ENCODE data around the gene TMEM132C. TPM values are rescaled to one million over a fixed set of nuclear protein-coding genes. Genes with fewer than 3 reads are reported as not detected.
A peak's percentile ranks its signal among the peaks of the same experiment; 100 is the strongest.

TMEM132C gene
- total RNA-seq, 8 experiments from 2014 or later: 0.21 to 21.1 (median 2.3) TPM; not detected in 1

- 18 to 94% (median 49%) methylated on average over 1 to 6 of the region's 9 CpGs; no CpG with 5 or more reads in 3 of the 10 experiments for WGBS, 10 experiments
- in situ Hi-C loops (cut with MboI; ENCODE audit: low pct_unique_long_range_greater_than_20kb in 2 of 9, low sequenced_read_pairs in 9 of 9, unreplicated experiment in 9 of 9): no loop called here
- H3K4me3 ChIP-seq: no peak overlapping the region
- H3K27ac ChIP-seq: no peak overlapping the region
- H3K4me1 ChIP-seq (replicated peaks in 1 of 2): no peaks in the 10 kb centered on the region
- no peak for ATAC-seq (replicated peaks in 6 of 8)
Observed at GRCh38 chr12:128627659-128628058, 360.7 kb downstream of the TMEM132C start.

GRCh38 chr12:128629979-128630378, 363.0 kb downstream of the TMEM132C start:
- 0 to 100% (median 23%) methylated on average over 1 to 3 of the region's 4 CpGs; no CpG with 5 or more reads in 6 of the 10 experiments for WGBS, 10 experiments
- no peak for ATAC-seq (replicated peaks in 6 of 8)
- no peaks in the 10 kb centered on the region for H3K4me1 ChIP-seq (replicated peaks in 1 of 2)
- H3K4me3 ChIP-seq: no peak overlapping the region
- no peak overlapping the region for H3K27ac ChIP-seq
- in situ Hi-C loops (cut with MboI; ENCODE audit: low pct_unique_long_range_greater_than_20kb in 2 of 9, low sequenced_read_pairs in 9 of 9, unreplicated experiment in 9 of 9): no loop called here

GRCh38 chr12:128637642-128638606, 371.0 kb downstream of the TMEM132C start:
- WGBS, 10 experiments: 0 to 100% (median 19%) methylated on average over 1 to 7 of the region's 7 CpGs
- no peak for ATAC-seq (replicated peaks in 6 of 8)
- in situ Hi-C loops (cut with MboI; ENCODE audit: low pct_unique_long_range_greater_than_20kb in 2 of 9, low sequenced_read_pairs in 9 of 9, unreplicated experiment in 9 of 9): no loop called here

GRCh38 chr12:128639089-128639488, 372.1 kb downstream of the TMEM132C start:
- no peak for ATAC-seq (replicated peaks in 6 of 8)

More at GRCh38 chr12:128637642-128638606, 371.0 kb downstream of the TMEM132C start:
- Histone ChIP-seq H3K4me1 (replicated peaks in 1 of 2) (no peaks in the 10 kb centered on the region), H3K4me3 (no peak overlapping the region), H3K27ac (no peak overlapping the region)

GRCh38 chr12:128643155-128643554, 376.2 kb downstream of the TMEM132C start:
- H3K27ac ChIP-seq: no peak overlapping the region
- no peaks in the 10 kb centered on the region for H3K4me1 ChIP-seq (replicated peaks in 1 of 2)
- in situ Hi-C loops (cut with MboI; ENCODE audit: low pct_unique_long_range_greater_than_20kb in 2 of 9, low sequenced_read_pairs in 9 of 9, unreplicated experiment in 9 of 9): no loop called here
- H3K4me3 ChIP-seq: no peak overlapping the region
- ATAC-seq (replicated peaks in 6 of 8): peak in 1 of 8 experiments; percentile 24
- 7 to 83% (median 64%) methylated on average over 5 to 11 of the region's 12 CpGs; no CpG with 5 or more reads in 3 of the 10 experiments for WGBS, 10 experiments

More at GRCh38 chr12:128639089-128639488, 372.1 kb downstream of the TMEM132C start:
- no peak overlapping the region for H3K4me3 ChIP-seq
- no peaks in the 10 kb centered on the region for H3K4me1 ChIP-seq (replicated peaks in 1 of 2)
- no peak overlapping the region for H3K27ac ChIP-seq
- in situ Hi-C loops (cut with MboI; ENCODE audit: low pct_unique_long_range_greater_than_20kb in 2 of 9, low sequenced_read_pairs in 9 of 9, unreplicated experiment in 9 of 9): no loop called here

GRCh38 chr12:128644664-128645296, 377.8 kb downstream of the TMEM132C start:
- H3K4me3 ChIP-seq: no peak overlapping the region
- H3K4me1 ChIP-seq (replicated peaks in 1 of 2): no peaks in the 10 kb centered on the region
- 0 to 100% (median 40%) methylated on average over 1 to 7 of the region's 15 CpGs; no CpG with 5 or more reads in 1 of the 10 experiments for WGBS, 10 experiments
- ATAC-seq (replicated peaks in 6 of 8): peak in 1 of 8 experiments; percentile 29
- in situ Hi-C loops (cut with MboI; ENCODE audit: low pct_unique_long_range_greater_than_20kb in 2 of 9, low sequenced_read_pairs in 9 of 9, unreplicated experiment in 9 of 9): no loop called here
- H3K27ac ChIP-seq: no peak overlapping the region

GRCh38 chr12:128649902-128650301, 382.9 kb downstream of the TMEM132C start:
- Histone ChIP-seq H3K27ac (no peak overlapping the region), H3K4me3 (no peak overlapping the region), H3K4me1 (replicated peaks in 1 of 2) (no peaks in the 10 kb centered on the region)
- 0 to 17% (median 0%) methylated on average over 1 of the region's 1 CpG; no CpG with 5 or more reads in 5 of the 10 experiments for WGBS, 10 experiments
- in situ Hi-C loops (cut with MboI; ENCODE audit: low pct_unique_long_range_greater_than_20kb in 2 of 9, low sequenced_read_pairs in 9 of 9, unreplicated experiment in 9 of 9): no loop called here
- peak in 1 of 8 experiments; percentile 61 for ATAC-seq (replicated peaks in 6 of 8)

- ATAC-seq (replicated peaks in 6 of 8): no peak
- WGBS, 10 experiments: 6 to 90% (median 51%) methylated on average over 1 to 8 of the region's 17 CpGs; no CpG with 5 or more reads in 1 of the 10 experiments
- Histone ChIP-seq H3K4me1 (replicated peaks in 1 of 2) (no peaks in the 10 kb centered on the region), H3K4me3 (no peak overlapping the region), H3K27ac (no peak overlapping the region)
- in situ Hi-C loops (cut with MboI; ENCODE audit: low pct_unique_long_range_greater_than_20kb in 2 of 9, low sequenced_read_pairs in 9 of 9, unreplicated experiment in 9 of 9): no loop called here
Observed at GRCh38 chr12:128652136-128652751, 385.3 kb downstream of the TMEM132C start.

GRCh38 chr12:128654468-128654867, 387.5 kb downstream of the TMEM132C start:
- Histone ChIP-seq H3K4me1 (replicated peaks in 1 of 2) (no peaks in the 10 kb centered on the region), H3K27ac (no peak overlapping the region), H3K4me3 (no peak overlapping the region)
- 50 to 83% (median 58%) methylated on average over 1 to 6 of the region's 8 CpGs; no CpG with 5 or more reads in 2 of the 10 experiments for WGBS, 10 experiments
- in situ Hi-C loops (cut with MboI; ENCODE audit: low pct_unique_long_range_greater_than_20kb in 2 of 9, low sequenced_read_pairs in 9 of 9, unreplicated experiment in 9 of 9): no loop called here
- ATAC-seq (replicated peaks in 6 of 8): peak in 1 of 8 experiments; percentile 78

GRCh38 chr12:128657378-128657777, 390.4 kb downstream of the TMEM132C start:
- Histone ChIP-seq H3K27ac (no peak overlapping the region), H3K4me3 (no peak overlapping the region), H3K4me1 (replicated peaks in 1 of 2) (no peaks in the 10 kb centered on the region)
- in situ Hi-C loops (cut with MboI; ENCODE audit: low pct_unique_long_range_greater_than_20kb in 2 of 9, low sequenced_read_pairs in 9 of 9, unreplicated experiment in 9 of 9): no loop called here
- WGBS, 10 experiments: 0 to 82% (median 6%) methylated on average over 1 to 3 of the region's 3 CpGs; no CpG with 5 or more reads in 5 of the 10 experiments
- ATAC-seq (replicated peaks in 6 of 8): peak in 1 of 8 experiments; percentile 41

GRCh38 chr12:128660532-128661225, 393.7 kb downstream of the TMEM132C start:
- H3K27ac ChIP-seq: no peak overlapping the region
- WGBS, 10 experiments: 10 to 75% (median 36%) methylated on average over 2 to 7 of the region's 7 CpGs; no CpG with 5 or more reads in 2 of the 10 experiments
- H3K4me3 ChIP-seq: no peak overlapping the region
- ATAC-seq (replicated peaks in 6 of 8): no peak
- H3K4me1 ChIP-seq (replicated peaks in 1 of 2): no peaks in the 10 kb centered on the region
- in situ Hi-C loops (cut with MboI; ENCODE audit: low pct_unique_long_range_greater_than_20kb in 2 of 9, low sequenced_read_pairs in 9 of 9, unreplicated experiment in 9 of 9): no loop called here

GRCh38 chr12:128661226-128661569, 394.2 kb downstream of the TMEM132C start:
- no peak overlapping the region for H3K27ac ChIP-seq
- peak in 4 of 8 experiments; percentile 26 to 86 (median 60) for ATAC-seq (replicated peaks in 6 of 8)
- WGBS, 10 experiments: 0 to 100% (median 42%) methylated on average over 2 to 3 of the region's 3 CpGs; no CpG with 5 or more reads in 3 of the 10 experiments
- no peak overlapping the region for H3K4me3 ChIP-seq
- in situ Hi-C loops (cut with MboI; ENCODE audit: low pct_unique_long_range_greater_than_20kb in 2 of 9, low sequenced_read_pairs in 9 of 9, unreplicated experiment in 9 of 9): no loop called here
- H3K4me1 ChIP-seq (replicated peaks in 1 of 2): no peaks in the 10 kb centered on the region
